HG03025 (cell line): ENCODE results near the gene TMEM88.
"Not testable (repeated sequence)": the region's sequence is repeated elsewhere in the genome, so short reads cannot be mapped to it uniquely, and the experiment has no call there.

ENCODE experiments used
- ATAC-seq: cut with Tn5 transposase; IDR thresholded peaks from one replicate; pipeline ENCODE4 v1.9.1; 2021; ENCODE audit warnings: mild to moderate bottlenecking, moderate library complexity; ENCODE audit not compliant: unreplicated experiment, low FRiP score

Gene TMEM88

DNA sequence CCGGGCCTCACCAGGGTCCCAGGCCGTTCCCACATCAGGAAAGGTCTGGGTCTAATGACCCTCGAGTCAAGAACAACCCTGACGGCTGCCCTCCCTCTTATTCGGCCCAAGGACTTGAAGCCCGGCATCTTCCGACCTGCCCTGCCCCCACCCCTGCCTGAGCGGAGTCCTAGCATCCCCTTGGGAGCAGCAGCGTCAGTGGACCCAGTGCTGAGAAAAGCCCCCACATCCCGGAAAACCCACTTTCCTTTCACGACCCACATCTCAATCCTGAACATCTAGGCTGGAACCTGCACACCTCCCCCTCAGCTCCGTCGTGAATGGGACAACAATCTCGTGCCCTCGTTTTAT lies 769 bp downstream of the TMEM88 start:
- ATAC-seq, result no peak

- ATAC-seq, result no peak
Observed at GRCh38 chr17:7856011-7856810, 1.3 kb downstream of the TMEM88 start.

- peak; percentile 74 for ATAC-seq
Observed at GRCh38 chr17:7856811-7857712, 2.2 kb downstream of the TMEM88 start, which contains the start of gene NAA38. Gene NAA38 (minus strand): TSS chr17:7857559. CDS start chr17:7857463, 96 bp downstream.

GRCh38 chr17:7857713-7858521 lies 3.1 kb downstream of the TMEM88 start, which contains the start of gene CYB5D1:
Gene CYB5D1 (plus strand): TSS chr17:7858003. CDS start chr17:7858135, 132 bp downstream.
- peak; percentile 35 for ATAC-seq

GRCh38 chr17:7858522-7858810 lies 3.6 kb downstream of the TMEM88 start:
- ATAC-seq, result no peak

- ATAC-seq, result no peak
Observed at GRCh38 chr17:7859028-7859427, 4.2 kb downstream of the TMEM88 start.

- no peak for ATAC-seq
Observed at GRCh38 chr17:7862692-7863437, 8.0 kb downstream of the TMEM88 start.

DNA sequence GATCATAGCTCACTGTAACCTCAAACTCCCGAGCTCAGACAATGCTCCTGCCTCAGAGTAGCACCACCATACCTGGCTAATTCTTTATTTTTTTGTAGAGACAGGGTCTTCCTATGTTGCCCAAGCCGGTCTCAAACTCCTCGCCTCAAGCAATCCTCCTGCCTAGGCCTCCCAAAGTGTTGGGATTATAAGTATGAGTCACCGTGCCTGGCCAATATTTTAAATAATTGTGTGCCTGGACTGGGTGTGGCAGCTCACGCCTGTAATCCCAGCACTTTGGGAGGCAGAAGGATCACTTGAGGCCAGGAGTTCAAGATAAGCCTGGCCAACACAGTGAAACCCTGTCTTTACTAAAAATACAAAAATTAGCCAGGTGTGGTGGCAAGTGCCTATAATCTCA lies 9.5 kb downstream of the TMEM88 start:
- not testable (repeated sequence) for ATAC-seq

DNA sequence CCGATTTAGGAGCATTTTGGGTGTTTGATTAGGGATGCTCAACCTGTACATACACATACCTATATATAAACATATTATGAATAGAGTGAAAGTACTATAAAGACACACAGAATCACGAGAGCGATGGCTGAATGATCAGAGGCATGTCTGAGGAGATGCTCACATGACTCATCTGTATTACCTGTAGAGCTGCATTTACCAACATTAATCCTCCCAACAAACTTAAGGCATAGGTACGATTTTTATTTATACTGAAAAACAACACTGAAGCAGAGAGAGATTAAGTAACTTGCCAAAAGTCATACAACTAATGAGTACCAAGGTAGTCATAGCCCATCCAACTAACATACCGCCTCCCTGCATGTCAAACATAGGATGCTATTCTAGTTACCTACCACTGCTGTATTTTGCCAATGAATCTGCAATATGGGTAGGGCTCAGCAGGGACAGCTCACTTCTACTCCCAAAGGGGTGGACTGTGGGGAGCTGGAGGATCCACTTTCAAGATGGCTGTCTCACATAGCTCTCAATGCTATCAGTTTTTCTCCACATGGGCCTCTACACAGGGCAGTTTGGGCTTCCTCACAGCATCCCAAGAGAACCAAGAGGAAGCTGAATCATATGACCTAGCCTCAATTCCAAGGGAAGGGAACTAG lies 10.3 kb downstream of the TMEM88 start:
- ATAC-seq, result no peak

GRCh38 chr17:7867881-7868329 lies 13.0 kb downstream of the TMEM88 start:
- no peak for ATAC-seq

GRCh38 chr17:7873051-7873450 lies 18.2 kb downstream of the TMEM88 start:
- no peak for ATAC-seq

- no peak for ATAC-seq
Observed at GRCh38 chr17:7875804-7876370, 21.0 kb downstream of the TMEM88 start.

- no peak for ATAC-seq
Observed at GRCh38 chr17:7878234-7878633, 23.4 kb downstream of the TMEM88 start.

GRCh38 chr17:7880076-7880868 lies 25.4 kb downstream of the TMEM88 start:
- no peak for ATAC-seq

- no peak for ATAC-seq
Observed at GRCh38 chr17:7881276-7882054, 26.6 kb downstream of the TMEM88 start.

- ATAC-seq, result no peak
Observed at GRCh38 chr17:7882068-7882467, 27.2 kb downstream of the TMEM88 start.

DNA sequence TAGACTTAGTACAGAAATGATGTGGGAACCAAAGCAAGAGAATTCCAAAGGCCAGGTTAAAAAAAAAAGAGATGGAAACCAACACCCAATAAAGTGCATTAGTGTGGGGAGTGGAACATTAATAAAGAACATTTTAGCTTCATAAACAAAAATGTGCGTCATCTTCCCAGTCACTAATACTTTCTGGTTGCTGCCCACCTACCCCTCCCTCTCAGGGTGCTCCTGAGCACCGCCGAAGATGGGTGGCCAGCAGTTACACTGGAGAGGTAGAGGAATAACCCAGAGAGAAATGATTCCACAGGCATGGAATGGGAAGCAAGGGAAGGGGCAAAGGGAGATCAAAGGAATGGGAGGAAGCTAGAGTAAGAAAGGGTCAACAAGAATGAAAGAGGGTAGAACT lies 27.8 kb downstream of the TMEM88 start:
- no peak for ATAC-seq
